Hepatocyte (in vitro differentiated cells): ENCODE data around the gene PXDN. TPM values are rescaled to one million over a fixed set of nuclear protein-coding genes. Genes with fewer than 3 reads are reported as not detected.
"Not testable (repeated sequence)": the region's sequence is repeated elsewhere in the genome, so short reads cannot be mapped to it uniquely, and the experiment has no call there.

ENCODE experiments used
- DNase-seq: peaks from one replicate; pipeline ENCODE4 v3.0.0-alpha.2; 2016; ENCODE audit warnings: low spot score
- H2AFZ ChIP-seq: fragments of 200-600 bp; sonication (generic); 2 replicates; pipeline ENCODE4 v1.6.0; 2016; ENCODE audit warnings: antibody characterized with exemption, mild to moderate bottlenecking
- H3K27ac ChIP-seq: fragments of 200-600 bp; sonication (generic); 2 replicates; pipeline ENCODE4 v1.5.1; 2016; ENCODE audit warnings: mild to moderate bottlenecking
- H3K27me3 ChIP-seq: fragments of 200-600 bp; sonication (generic); 2 replicates; pipeline ENCODE4 v1.6.1; 2016
- H3K36me3 ChIP-seq: fragments of 200-600 bp; sonication (generic); replicated peaks from 2 replicates; pipeline ENCODE4 v1.5.1; 2016; ENCODE audit warnings: low read depth; ENCODE audit not compliant: insufficient read depth
- H3K4me1 ChIP-seq: fragments of 200-600 bp; sonication (generic); 2 replicates; pipeline ENCODE4 v1.5.1; 2016; ENCODE audit warnings: mild to moderate bottlenecking, moderate library complexity; ENCODE audit not compliant: insufficient read depth
- H3K4me2 ChIP-seq: fragments of 200-600 bp; sonication (generic); 2 replicates; pipeline ENCODE4 v1.6.0; 2016
- H3K4me3 ChIP-seq: fragments of 200-600 bp; sonication (generic); 2 replicates; pipeline ENCODE4 v1.5.1; 2016; ENCODE audit warnings: mild to moderate bottlenecking
- H3K79me2 ChIP-seq: fragments of 200-600 bp; sonication (generic); 2 replicates; pipeline ENCODE4 v1.6.0; 2017; ENCODE audit warnings: mild to moderate bottlenecking
- H3K9me2 ChIP-seq: fragments of 200-600 bp; sonication (generic); replicated peaks from 2 replicates; pipeline ENCODE4 v1.6.0; 2017; ENCODE audit warnings: mild to moderate bottlenecking; ENCODE audit not compliant: insufficient read depth
- H3K9me3 ChIP-seq: fragments of 200-600 bp; sonication (generic); 2 replicates; pipeline ENCODE4 v1.5.1; 2016; ENCODE audit warnings: low read depth, mild to moderate bottlenecking
- H4K20me1 ChIP-seq: fragments of 200-600 bp; sonication (generic); 2 replicates; pipeline ENCODE4 v1.6.0; 2016; ENCODE audit warnings: mild to moderate bottlenecking; ENCODE audit not compliant: insufficient read depth, poor library complexity, severe bottlenecking
- CTCF ChIP-seq: fragments of 200-600 bp; sonication (generic); IDR thresholded peaks from 2 replicates; pipeline ENCODE4 v1.5.1; 2016; ENCODE audit warnings: antibody characterized with exemption, mild to moderate bottlenecking; ENCODE audit not compliant: poor library complexity
- EZH2 ChIP-seq: fragments of 200-600 bp; sonication (generic); IDR thresholded peaks from 2 replicates; pipeline ENCODE4 v1.6.1; 2016; ENCODE audit warnings: antibody characterized with exemption, mild to moderate bottlenecking, borderline replicate concordance
- EZH2phosphoT487 ChIP-seq: fragments of 200-600 bp; sonication (generic); IDR thresholded peaks from one replicate; pipeline ENCODE4 v1.6.1; 2018; ENCODE audit warnings: antibody characterized with exemption, mild to moderate bottlenecking, low read depth, moderate library complexity; ENCODE audit not compliant: unreplicated experiment, severe bottlenecking
- WGBS: methylation state at CpG from one replicate; pipeline ENCODE4 v1.1.6; 2016; ENCODE audit warnings: low lambda C conversion rate; ENCODE audit errors: missing lambda C conversion rate; 5-methylcytosine and 5-hydroxymethylcytosine counted together
- polyA plus RNA-seq: library from polyadenylated mRNA; unstranded; fragments of >200 nt; fragmentation: Nextera tagmentation; extraction: Ambion mirVana; gene quantifications from 2 replicates; pipeline ENCODE4 v1.2.1, GENCODE V29; 2016
- total RNA-seq: library from RNA; depleted of rRNA; stranded (reverse); fragments of >200 nt; gene quantifications from 2 replicates; pipeline ENCODE4 v1.2.3, GENCODE V29; 2014

Gene PXDN
- total and polyA plus RNA-seq, 2 experiments from 2014 or later: 107 to 118 TPM

- DNase-seq: no peak
Observed at GRCh38 chr2:1701020-1701419, 43.3 kb downstream of the PXDN start.

GRCh38 chr2:1700427-1700826, 43.9 kb downstream of the PXDN start:
- Histone ChIP-seq H4K20me1 (peaks cover 59% of the 10 kb centered on the region), H3K4me1 (peaks cover 16% of the 10 kb centered on the region), H3K79me2 (peaks cover 70% of the 10 kb centered on the region)
- not testable (repeated sequence) for H3K27ac ChIP-seq, H2AFZ ChIP-seq, H3K9me3 ChIP-seq, H3K27me3 ChIP-seq, H3K36me3 ChIP-seq, DNase-seq, H3K4me3 ChIP-seq, H3K9me2 ChIP-seq, H3K4me2 ChIP-seq
- 95% methylated on average over 10 of the region's 10 CpGs for WGBS

More at GRCh38 chr2:1701020-1701419, 43.3 kb downstream of the PXDN start:
- Histone ChIP-seq H3K9me2 (no peaks in the 10 kb centered on the region), H3K9me3 (no peaks in the 10 kb centered on the region), H3K36me3 (no peaks in the 10 kb centered on the region), H3K4me1 (peaks cover 16% of the 10 kb centered on the region), H3K79me2 (peaks cover 72% of the 10 kb centered on the region), H3K27me3 (no peaks in the 10 kb centered on the region), H2AFZ (no peak overlapping the region), H4K20me1 (peaks cover 62% of the 10 kb centered on the region), H3K4me3 (no peak overlapping the region), H3K27ac (no peak overlapping the region), H3K4me2 (no peak overlapping the region)
- TF ChIP-seq EZH2 (no peak), EZH2phosphoT487 (no peak), CTCF (no peak)
- 85% methylated on average over 9 of the region's 9 CpGs for WGBS

- H3K4me2 ChIP-seq: peak overlapping the region; percentile 58
- H4K20me1 ChIP-seq: peaks cover 60% of the 10 kb centered on the region
- TF ChIP-seq CTCF: no peak
- TF ChIP-seq EZH2: no peak
- TF ChIP-seq EZH2phosphoT487: no peak
- no peaks in the 10 kb centered on the region for H3K36me3 ChIP-seq
- DNase-seq: peak; percentile 34
- H3K27ac ChIP-seq: peak overlapping the region; percentile 18
- H3K4me1 ChIP-seq: peaks cover 16% of the 10 kb centered on the region
- no peak overlapping the region for H3K4me3 ChIP-seq
- no peaks in the 10 kb centered on the region for H3K27me3 ChIP-seq
- H3K79me2 ChIP-seq: peaks cover 81% of the 10 kb centered on the region
- WGBS: 38% methylated on average over 10 of the region's 10 CpGs
- no peaks in the 10 kb centered on the region for H3K9me3 ChIP-seq
- H2AFZ ChIP-seq: no peak overlapping the region
- no peaks in the 10 kb centered on the region for H3K9me2 ChIP-seq
Observed at GRCh38 chr2:1698188-1698945, 45.9 kb downstream of the PXDN start.

- no peak for TF ChIP-seq EZH2
- TF ChIP-seq EZH2phosphoT487: no peak
- no peak for TF ChIP-seq CTCF
- Histone ChIP-seq H4K20me1 (peaks cover 60% of the 10 kb centered on the region), H3K36me3 (no peaks in the 10 kb centered on the region), H3K9me3 (no peaks in the 10 kb centered on the region), H3K9me2 (no peaks in the 10 kb centered on the region), H3K4me3 (no peak overlapping the region), H3K4me1 (peaks cover 16% of the 10 kb centered on the region), H3K79me2 (peaks cover 88% of the 10 kb centered on the region), H3K27me3 (no peaks in the 10 kb centered on the region), H2AFZ (no peak overlapping the region), H3K27ac (peak overlapping the region; percentile 18), H3K4me2 (peak overlapping the region; percentile 58)
- WGBS: 88% methylated on average over 9 of the region's 9 CpGs
- no peak for DNase-seq
Observed at GRCh38 chr2:1697601-1698000, 46.7 kb downstream of the PXDN start.
